Stimulated activated CD8-positive, alpha-beta memory T cell treated with anti-CD3 and anti-CD28 coated beads, Interleukin-4, amount 100 ng/mL, for 4 hours (primary cell): ENCODE measurements around the gene ZNF365.
"Not testable (repeated sequence)": the region's sequence is repeated elsewhere in the genome, so short reads cannot be mapped to it uniquely, and the experiment has no call there.

Experiments
- DNase-seq, 2 donors: peaks; one replicate each; pipeline ENCODE4 v3.0.0-alpha.2; 2020; ENCODE audit warnings: low read depth in 2 of 2, low spot score in 1 of 2

The ZNF365 gene

GRCh38 chr10:62373995-62374861, at the start of gene ZNF365:
ZNF365 (plus strand) TSS chr10:62374369; CDS start chr10:62376194, 1,825 bp downstream.
- no peak for DNase-seq

- no peak for DNase-seq
Observed at GRCh38 chr10:62326176-62326575, 48.0 kb upstream of the ZNF365 start.

- no peak for DNase-seq
Observed at GRCh38 chr10:62327885-62328284, 46.3 kb upstream of the ZNF365 start.

GRCh38 chr10:62330213-62330612, 44.0 kb upstream of the ZNF365 start:
- no peak for DNase-seq

- no peak for DNase-seq
Observed at GRCh38 chr10:62332406-62332805, 41.8 kb upstream of the ZNF365 start.

GRCh38 chr10:62333135-62333889, 40.9 kb upstream of the ZNF365 start:
- DNase-seq = no peak

GRCh38 chr10:62333988-62334682, 40.0 kb upstream of the ZNF365 start:
- DNase-seq = no peak

- DNase-seq = no peak
Observed at GRCh38 chr10:62335326-62335725, 38.8 kb upstream of the ZNF365 start.

GRCh38 chr10:62336404-62336803, 37.8 kb upstream of the ZNF365 start:
- no peak for DNase-seq

- no peak for DNase-seq
Observed at GRCh38 chr10:62341419-62341818, 32.8 kb upstream of the ZNF365 start.

GRCh38 chr10:62343000-62343399, 31.2 kb upstream of the ZNF365 start:
- no peak for DNase-seq

GRCh38 chr10:62348029-62348428, 26.1 kb upstream of the ZNF365 start:
- no peak for DNase-seq

- DNase-seq = no peak
Observed at GRCh38 chr10:62352356-62352970, 21.7 kb upstream of the ZNF365 start.

- no peak for DNase-seq
Observed at GRCh38 chr10:62354916-62355315, 19.3 kb upstream of the ZNF365 start.

GRCh38 chr10:62356447-62356846, 17.7 kb upstream of the ZNF365 start:
- no peak for DNase-seq

GRCh38 chr10:62358151-62358550, 16.0 kb upstream of the ZNF365 start:
- not testable (repeated sequence) for DNase-seq

- no peak for DNase-seq
Observed at GRCh38 chr10:62373639-62373994, 552 bp upstream of the ZNF365 start.

GRCh38 chr10:62374862-62375710, 917 bp downstream of the ZNF365 start:
- DNase-seq = no peak

GRCh38 chr10:62376071-62377025, 2.2 kb downstream of the ZNF365 start:
- DNase-seq = no peak
